IMR-90 (cell line): Measurements from ENCODE around the gene AHNAK. TPM values are rescaled to one million over a fixed set of nuclear protein-coding genes. Genes with fewer than 3 reads are reported as not detected.

Experiments
- ATAC-seq: fragments of 200-7000 bp; cut with Tn5 transposase; 2 replicates; pipeline ENCODE4 v1.9.1; 2020; ENCODE audit warnings: low read depth, mild to moderate bottlenecking, moderate library complexity
- BruUV-seq: library from RNA; stranded (reverse); fragments of 400-500 nt; replicated peaks from 2 replicates; lab custom pipeline; 2021; lab: Mats Ljungman, UMichigan
- CTCF ChIA-PET: fragments of 300-600 bp; formaldehyde crosslinking; extraction: SDS; loops from one replicate; lab custom pipeline; 2021; ENCODE audit warnings: antibody characterized with exemption; lab: Yijun Ruan, JAX
- POLR2A ChIA-PET: fragments of 300-600 bp; sonication (Branson Sonifier 250); formaldehyde crosslinking; loops from one replicate; lab custom pipeline; 2022; ENCODE audit warnings: antibody characterized with exemption; ENCODE audit not compliant: unreplicated experiment; lab: Charles Lee
- DNase-seq: peaks from one replicate; pipeline ENCODE4 v3.0.0; 2013
- H2AFZ ChIP-seq: replicated peaks from 2 replicates; pipeline ENCODE3; 2013; ENCODE audit warnings: low read length, mild to moderate bottlenecking; ENCODE audit not compliant: poor library complexity
- H2AK5ac ChIP-seq: 2 replicates; pipeline ENCODE4 v1.6.1; 2013; ENCODE audit warnings: low read depth, low read length, inconsistent platforms
- H2AK9ac ChIP-seq: replicated peaks from 2 replicates; pipeline ENCODE3; 2013; ENCODE audit warnings: mild to moderate bottlenecking, low read depth, low read length, moderate library complexity; ENCODE audit not compliant: poor library complexity
- H2BK120ac ChIP-seq: 2 replicates; pipeline ENCODE4 v1.6.1; 2013; ENCODE audit warnings: low read depth, low read length, inconsistent platforms
- H2BK15ac ChIP-seq: 3 replicates; pipeline ENCODE4 v1.6.1; 2013; ENCODE audit warnings: low read depth, low read length, inconsistent platforms
- H2BK20ac ChIP-seq: 2 replicates; pipeline ENCODE4 v1.6.1; 2013; ENCODE audit warnings: low read depth, mild to moderate bottlenecking, inconsistent platforms, low read length, moderate library complexity
- H2BK5ac ChIP-seq: 2 replicates; pipeline ENCODE4 v1.6.1; 2013; ENCODE audit warnings: mild to moderate bottlenecking, low read depth, low read length, inconsistent platforms; ENCODE audit not compliant: poor library complexity, severe bottlenecking
- H3K14ac ChIP-seq: replicated peaks from 2 replicates; pipeline ENCODE4 v1.6.1; 2013; ENCODE audit warnings: low read depth, low read length, inconsistent platforms
- H3K18ac ChIP-seq: 2 replicates; pipeline ENCODE4 v1.6.1; 2013; ENCODE audit warnings: low read depth, low read length, control low read depth
- H3K23ac ChIP-seq: 2 replicates; pipeline ENCODE4 v1.6.1; 2013; ENCODE audit warnings: low read depth, low read length, inconsistent platforms
- H3K27ac ChIP-seq: 2 replicates; pipeline ENCODE4 v1.5.1; 2013; ENCODE audit warnings: mild to moderate bottlenecking, control low read depth, low read length; ENCODE audit not compliant: insufficient read depth
- H3K27me3 ChIP-seq: 2 replicates; pipeline ENCODE4 v1.6.1; 2013; ENCODE audit warnings: low read length; ENCODE audit not compliant: control insufficient read depth, insufficient read depth
- H3K36me3 ChIP-seq: 2 replicates; pipeline ENCODE4 v1.6.1; 2013; ENCODE audit warnings: low read length, mixed read lengths; ENCODE audit not compliant: control insufficient read depth, insufficient read depth
- H3K4ac ChIP-seq: 2 replicates; pipeline ENCODE4 v1.6.1; 2013; ENCODE audit warnings: low read depth, low read length, inconsistent platforms
- H3K4me1 ChIP-seq: 2 replicates; pipeline ENCODE4 v1.6.1; 2013; ENCODE audit warnings: low read length, mixed read lengths; ENCODE audit not compliant: control insufficient read depth, insufficient read depth
- H3K4me2 ChIP-seq: 2 replicates; pipeline ENCODE4 v1.6.1; 2013; ENCODE audit warnings: low read depth, mild to moderate bottlenecking, control low read depth, low read length, moderate library complexity
- H3K4me3 ChIP-seq: 2 replicates; pipeline ENCODE4 v1.5.1; 2013; ENCODE audit warnings: low read depth, mild to moderate bottlenecking, control low read depth, low read length, moderate library complexity; ENCODE audit not compliant: insufficient read depth
- H3K56ac ChIP-seq: 2 replicates; pipeline ENCODE4 v1.6.1; 2013; ENCODE audit warnings: low read length, inconsistent platforms; ENCODE audit not compliant: insufficient read depth; ENCODE audit errors: extremely low read depth
- H3K79me1 ChIP-seq, 2 experiments: 2 replicates each; pipeline ENCODE4 v1.6.1; 2013; ENCODE audit warnings: low read length in 2 of 2, inconsistent platforms in 1 of 2, low read depth in 1 of 2
- H3K9ac ChIP-seq: 2 replicates; pipeline ENCODE4 v1.6.1; 2013; ENCODE audit warnings: low read depth, low read length, control low read depth
- H3K9me1 ChIP-seq: 2 replicates; pipeline ENCODE4 v1.6.1; 2013; ENCODE audit warnings: low read length, inconsistent platforms; ENCODE audit not compliant: insufficient read depth
- H3K9me3 ChIP-seq: 2 replicates; pipeline ENCODE4 v1.6.1; 2013; ENCODE audit warnings: low read length; ENCODE audit not compliant: control insufficient read depth, insufficient read depth
- H4K20me1 ChIP-seq: 2 replicates; pipeline ENCODE4 v1.6.1; 2013; ENCODE audit warnings: low read length, inconsistent platforms; ENCODE audit not compliant: insufficient read depth
- H4K5ac ChIP-seq: 2 replicates; pipeline ENCODE4 v1.6.1; 2013; ENCODE audit warnings: mild to moderate bottlenecking, low read depth, low read length, control low read depth
- H4K8ac ChIP-seq, 2 experiments: 2 replicates each; pipeline ENCODE4 v1.6.1; 2013; ENCODE audit warnings: low read depth in 2 of 2, low read length in 2 of 2, control low read depth in 1 of 2, inconsistent platforms in 1 of 2
- H4K91ac ChIP-seq: 2 replicates; pipeline ENCODE4 v1.6.1; 2013; ENCODE audit warnings: low read depth, low read length, inconsistent platforms; ENCODE audit not compliant: insufficient read depth
- CEBPB ChIP-seq: IDR thresholded peaks from 2 replicates; pipeline ENCODE4 v1.6.1; 2012; ENCODE audit warnings: low read depth, low read length, improper control_type of control experiment
- MAFK ChIP-seq: IDR thresholded peaks from 2 replicates; pipeline ENCODE4 v1.6.1; 2012; ENCODE audit warnings: low read depth, low read length, improper control_type of control experiment
- NFE2L2 ChIP-seq: fragments of 150-350 bp; IDR thresholded peaks from 2 replicates; pipeline ENCODE4 v1.6.1; 2016; ENCODE audit warnings: low read depth, mild to moderate bottlenecking, low read length
- POLR2A ChIP-seq: IDR thresholded peaks from 2 replicates; pipeline ENCODE4 v1.6.1; 2012; ENCODE audit warnings: mild to moderate bottlenecking, low read depth, low read length
- RAD21 ChIP-seq: IDR thresholded peaks from 2 replicates; pipeline ENCODE4 v1.6.1; 2012; ENCODE audit warnings: low read length, improper control_type of control experiment
- RCOR1 ChIP-seq: IDR thresholded peaks from 2 replicates; pipeline ENCODE4 v1.6.1; 2012; ENCODE audit warnings: mild to moderate bottlenecking, low read length, improper control_type of control experiment; ENCODE audit not compliant: insufficient replicate concordance
- RFX5 ChIP-seq: IDR thresholded peaks from 2 replicates; pipeline ENCODE4 v1.8.0; 2012; ENCODE audit warnings: low read depth, mild to moderate bottlenecking, low read length, moderate library complexity
- WGBS, 2 experiments: methylation state at CpG; one replicate each; pipeline versions ENCODE4 v1.1.5 to v1.1.7; 2013; ENCODE audit warnings: missing lambda C conversion rate in 2 of 2; ENCODE audit not compliant: insufficient read length in 1 of 2; ENCODE audit errors: extremely low coverage in 2 of 2; 5-methylcytosine and 5-hydroxymethylcytosine counted together
- dilution Hi-C: fragments of 300-500 bp; cut with HindIII; formaldehyde crosslinking; loops from one replicate; pipeline ENCODE4 v1.14.3; 2018; ENCODE audit warnings: low sequenced_read_pairs; ENCODE audit not compliant: unreplicated experiment
- in situ Hi-C: fragments of 300-500 bp; cut with MboI; formaldehyde crosslinking; loops from 3 replicates; pipeline ENCODE4 v1.14.3; 2019; ENCODE audit warnings: low sequenced_read_pairs, inconsistent platforms, mixed read lengths
- intact Hi-C: fragments of 100-400 bp; cut with micrococcal nuclease; formaldehyde crosslinking; loops from 2 replicates; pipeline ENCODE4 v1.10.0; 2022
- polyA plus RNA-seq, 3 experiments: library from polyadenylated mRNA; depleted of rRNA; stranded (reverse); fragments of >200 nt; gene quantifications; 2 replicates each; pipeline ENCODE4 v1.2.3, GENCODE V29; 2012; ENCODE audit warnings: low replicate concordance in 1 of 3
- total RNA-seq: library from RNA; depleted of rRNA; stranded (reverse); fragments of >200 nt; gene quantifications from 2 replicates; pipeline ENCODE4 v1.2.3, GENCODE V29; 2012
- TF ChIP-seq, protein P1 (sequence below): fragments of 150-350 bp; IDR thresholded peaks from 2 replicates; pipeline ENCODE4 v1.6.1; 2016; ENCODE audit warnings: low read depth, mild to moderate bottlenecking, low read length, moderate library complexity, borderline replicate concordance
- TF ChIP-seq, protein P2 (sequence below): conservative IDR thresholded peaks from 2 replicates; pipeline ENCODE4 v1.5.1; 2012; ENCODE audit warnings: mild to moderate bottlenecking, low read depth, low read length, improper control_type of control experiment

Gene AHNAK
- total and polyA plus RNA-seq, 2 of the 4 experiments (the other 2 are of a cell fraction): 95.1 to 695 TPM

DNA sequence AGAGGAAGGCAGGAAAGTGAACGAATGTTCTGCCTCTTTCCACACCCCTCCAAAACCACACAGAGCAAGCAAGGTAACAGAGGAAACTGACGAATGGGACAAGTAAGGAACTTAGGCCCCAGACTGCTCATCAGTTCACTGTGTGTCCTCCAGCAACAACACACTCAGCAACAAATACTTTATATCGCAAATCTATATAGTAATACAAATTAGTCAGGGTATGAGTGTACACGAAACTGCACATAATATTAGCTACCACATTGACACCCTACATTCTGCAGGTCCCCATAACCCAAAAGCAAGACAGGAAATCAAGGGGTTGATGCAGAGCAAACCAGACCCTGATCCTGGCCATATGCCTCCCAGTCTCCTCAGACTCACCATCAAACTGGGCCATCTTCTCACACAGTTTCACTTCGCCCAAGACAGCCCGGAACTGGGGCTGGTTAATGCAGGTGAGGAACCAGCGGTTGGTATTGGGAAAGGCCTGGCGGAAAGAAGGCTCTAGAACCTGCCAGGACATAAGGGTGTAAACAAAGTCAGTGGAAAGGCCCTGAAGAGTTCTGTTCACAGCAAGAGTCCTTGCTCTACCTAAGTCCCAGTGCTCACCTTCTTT lies 20.5 kb upstream of the AHNAK start:
- Histone ChIP-seq H3K9me1 (peaks cover 3% of the 10 kb centered on the region; the same call in 1 of the 2 replicates), H4K20me1 (peaks cover 61% of the 10 kb centered on the region), H2AFZ (no peak overlapping the region), H2BK15ac (no peak overlapping the region), H2AK9ac (no peak overlapping the region), H3K4me1 (peaks cover 2% of the 10 kb centered on the region; the same call in 1 of the 2 replicates), H3K14ac (no peak overlapping the region), H3K27me3 (no peaks in the 10 kb centered on the region), H3K79me1 (peaks cover 13 to 49% of the 10 kb centered on the region in 2 experiments; a peak in 3 of 4 replicates), H4K5ac (no peak overlapping the region), H3K4ac (no peak overlapping the region), H2BK20ac (no peak overlapping the region), H3K9ac (no peak overlapping the region), H2BK120ac (no peak overlapping the region), H3K36me3 (peaks cover 64% of the 10 kb centered on the region), H2AK5ac (no peak overlapping the region), H3K4me3 (no peak overlapping the region), H3K56ac (no peak overlapping the region), H4K8ac (no peak overlapping the region), H3K9me3 (no peaks in the 10 kb centered on the region), H3K4me2 (no peak overlapping the region), H3K18ac (no peak overlapping the region), H3K27ac (no peak overlapping the region), H4K91ac (no peak overlapping the region), H3K23ac (no peak overlapping the region), H2BK5ac (no peak overlapping the region)
- DNase-seq (no peak), ATAC-seq (no peak)
- dilution Hi-C loops (no loop called here), intact Hi-C loops (no loop called here), in situ Hi-C loops (no loop called here)
- POLR2A ChIA-PET: no interaction called here
- 100% methylated on average over 2 of the region's 8 CpGs; no CpG with 5 or more reads in 1 of the 2 experiments for WGBS, 2 experiments
- TF ChIP-seq, protein P1, sequence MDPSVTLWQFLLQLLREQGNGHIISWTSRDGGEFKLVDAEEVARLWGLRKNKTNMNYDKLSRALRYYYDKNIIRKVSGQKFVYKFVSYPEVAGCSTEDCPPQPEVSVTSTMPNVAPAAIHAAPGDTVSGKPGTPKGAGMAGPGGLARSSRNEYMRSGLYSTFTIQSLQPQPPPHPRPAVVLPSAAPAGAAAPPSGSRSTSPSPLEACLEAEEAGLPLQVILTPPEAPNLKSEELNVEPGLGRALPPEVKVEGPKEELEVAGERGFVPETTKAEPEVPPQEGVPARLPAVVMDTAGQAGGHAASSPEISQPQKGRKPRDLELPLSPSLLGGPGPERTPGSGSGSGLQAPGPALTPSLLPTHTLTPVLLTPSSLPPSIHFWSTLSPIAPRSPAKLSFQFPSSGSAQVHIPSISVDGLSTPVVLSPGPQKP: no peak
- TF ChIP-seq, protein P2, sequence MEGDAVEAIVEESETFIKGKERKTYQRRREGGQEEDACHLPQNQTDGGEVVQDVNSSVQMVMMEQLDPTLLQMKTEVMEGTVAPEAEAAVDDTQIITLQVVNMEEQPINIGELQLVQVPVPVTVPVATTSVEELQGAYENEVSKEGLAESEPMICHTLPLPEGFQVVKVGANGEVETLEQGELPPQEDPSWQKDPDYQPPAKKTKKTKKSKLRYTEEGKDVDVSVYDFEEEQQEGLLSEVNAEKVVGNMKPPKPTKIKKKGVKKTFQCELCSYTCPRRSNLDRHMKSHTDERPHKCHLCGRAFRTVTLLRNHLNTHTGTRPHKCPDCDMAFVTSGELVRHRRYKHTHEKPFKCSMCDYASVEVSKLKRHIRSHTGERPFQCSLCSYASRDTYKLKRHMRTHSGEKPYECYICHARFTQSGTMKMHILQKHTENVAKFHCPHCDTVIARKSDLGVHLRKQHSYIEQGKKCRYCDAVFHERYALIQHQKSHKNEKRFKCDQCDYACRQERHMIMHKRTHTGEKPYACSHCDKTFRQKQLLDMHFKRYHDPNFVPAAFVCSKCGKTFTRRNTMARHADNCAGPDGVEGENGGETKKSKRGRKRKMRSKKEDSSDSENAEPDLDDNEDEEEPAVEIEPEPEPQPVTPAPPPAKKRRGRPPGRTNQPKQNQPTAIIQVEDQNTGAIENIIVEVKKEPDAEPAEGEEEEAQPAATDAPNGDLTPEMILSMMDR: no peak
- no peak for TF ChIP-seq NFE2L2
- no peak for TF ChIP-seq RCOR1
- no peak for TF ChIP-seq MAFK
- TF ChIP-seq CEBPB: no peak
- TF ChIP-seq POLR2A: no peak
- TF ChIP-seq RFX5: no peak
- TF ChIP-seq RAD21: no peak
- no TSS peak for BruUV-seq
- CTCF ChIA-PET: no interaction called here
